PC-9 (cell line): ENCODE measurements around the gene UPB1. TPM values are rescaled to one million over a fixed set of nuclear protein-coding genes. Genes with fewer than 3 reads are reported as not detected.

Source experiments
- BruUV-seq: library from RNA; stranded (reverse); fragments of 400-500 nt; replicated peaks from 2 replicates; lab custom pipeline; 2021; lab: Mats Ljungman, UMichigan
- CTCF ChIA-PET: fragments of 300-600 bp; sonication (Branson Sonifier 250); formaldehyde crosslinking; loops from one replicate; lab custom pipeline; 2022; ENCODE audit warnings: antibody characterized with exemption; lab: Charles Lee
- POLR2A ChIA-PET: fragments of 300-600 bp; sonication (Branson Sonifier 250); formaldehyde crosslinking; loops from one replicate; lab custom pipeline; 2022; ENCODE audit warnings: antibody characterized with exemption; ENCODE audit not compliant: unreplicated experiment; lab: Charles Lee
- DNase-seq, 2 experiments: peaks; one replicate each; pipeline versions ENCODE4 v3.0.0 to v3.0.0-alpha.2; 2015 to 2022; ENCODE audit warnings: mixed read lengths in 1 of 2
- H2AFZ ChIP-seq: fragments of 200-600 bp; sonication (generic); 2 replicates; pipeline ENCODE4 v1.8.1; 2017; ENCODE audit warnings: antibody characterized with exemption
- H3F3A ChIP-seq: fragments of 200-600 bp; sonication (generic); 2 replicates; pipeline ENCODE4 v1.8.1; 2017; ENCODE audit warnings: antibody characterized with exemption, mild to moderate bottlenecking, low read depth; ENCODE audit not compliant: insufficient read depth
- H3K27ac ChIP-seq: fragments of 200-600 bp; sonication (generic); 2 replicates; pipeline ENCODE4 v1.6.1; 2016; ENCODE audit warnings: mixed run types
- H3K27me3 ChIP-seq: fragments of 200-600 bp; sonication (generic); 2 replicates; pipeline ENCODE4 v1.6.1; 2016; ENCODE audit warnings: low read depth, mixed run types; ENCODE audit not compliant: insufficient read depth
- H3K36me3 ChIP-seq: fragments of 200-600 bp; sonication (generic); 2 replicates; pipeline ENCODE4 v1.6.1; 2016; ENCODE audit warnings: low read depth, mixed run types
- H3K4me1 ChIP-seq: fragments of 200-600 bp; sonication (generic); replicated peaks from 2 replicates; pipeline ENCODE4 v1.6.1; 2016; ENCODE audit warnings: mixed run types; ENCODE audit not compliant: insufficient read depth
- H3K4me2 ChIP-seq: fragments of 200-600 bp; sonication (generic); 2 replicates; pipeline ENCODE4 v1.6.1; 2017; ENCODE audit warnings: mixed run types
- H3K4me3 ChIP-seq: fragments of 200-600 bp; sonication (generic); 2 replicates; pipeline ENCODE4 v1.6.1; 2016; ENCODE audit warnings: mixed run types
- H3K79me2 ChIP-seq: fragments of 200-600 bp; sonication (generic); 2 replicates; pipeline ENCODE4 v1.6.1; 2017; ENCODE audit warnings: low read depth, mixed run types
- H3K9me2 ChIP-seq: fragments of 200-600 bp; sonication (generic); 2 replicates; pipeline ENCODE4 v1.8.1; 2017; ENCODE audit warnings: mild to moderate bottlenecking; ENCODE audit not compliant: insufficient read depth
- H3K9me3 ChIP-seq: fragments of 200-600 bp; sonication (generic); 2 replicates; pipeline ENCODE4 v1.8.1; 2016; ENCODE audit warnings: low read depth; ENCODE audit not compliant: insufficient read depth
- H4K20me1 ChIP-seq: fragments of 200-600 bp; sonication (generic); 2 replicates; pipeline ENCODE4 v1.8.1; 2017; ENCODE audit not compliant: insufficient read depth
- CTCF ChIP-seq: fragments of 200-600 bp; sonication (generic); conservative IDR thresholded peaks from 2 replicates; pipeline ENCODE4 v1.6.1; 2017; ENCODE audit warnings: mixed run types, antibody characterized with exemption, mild to moderate bottlenecking, moderate library complexity
- EZH2 ChIP-seq: fragments of 200-600 bp; sonication (generic); IDR thresholded peaks from 2 replicates; pipeline ENCODE4 v1.8.0; 2017; ENCODE audit warnings: antibody characterized with exemption, low read depth
- intact Hi-C: fragments of 100-400 bp; cut with micrococcal nuclease; formaldehyde crosslinking; loops from one replicate; pipeline ENCODE4 v1.10.0; 2022; ENCODE audit not compliant: unreplicated experiment
- total RNA-seq: library from RNA; stranded (reverse); gene quantifications from 2 replicates; pipeline ENCODE4 v1.2.3, GENCODE V29; 2021

UPB1 gene
- total RNA-seq, 1 experiment from 2014 or later, result 0.17 TPM

GRCh38 chr22:24485170-24485569 is 10.0 kb upstream of the UPB1 start:
- Histone ChIP-seq H3K27me3 (no peaks in the 10 kb centered on the region), H3K9me2 (no peaks in the 10 kb centered on the region), H3K36me3 (no peaks in the 10 kb centered on the region), H3K79me2 (no peaks in the 10 kb centered on the region), H2AFZ (no peak overlapping the region), H4K20me1 (no peaks in the 10 kb centered on the region), H3K4me2 (no peak overlapping the region), H3K9me3 (no peaks in the 10 kb centered on the region), H3F3A (peaks cover 50% of the 10 kb centered on the region), H3K4me1 (peaks cover 72% of the 10 kb centered on the region), H3K4me3 (no peak overlapping the region), H3K27ac (no peak overlapping the region; the same call in 1 of the 2 replicates)
- no peak for DNase-seq
- ChIA-PET CTCF (no interaction called here), POLR2A (no interaction called here)
- TF ChIP-seq EZH2, result no peak
- TF ChIP-seq CTCF, result no peak
- no TSS peak for BruUV-seq
- intact Hi-C loops, result no loop called here

- intact Hi-C loops, result loop anchor here (1.0 kb wide), 1 partner anchor 18 kb away; no protein-coding TSS in a partner anchor
- Histone ChIP-seq H3F3A (peaks cover 50% of the 10 kb centered on the region), H3K79me2 (no peaks in the 10 kb centered on the region), H3K9me2 (no peaks in the 10 kb centered on the region), H3K36me3 (no peaks in the 10 kb centered on the region), H3K4me1 (peaks cover 72% of the 10 kb centered on the region), H3K9me3 (no peaks in the 10 kb centered on the region), H3K27me3 (no peaks in the 10 kb centered on the region), H3K4me2 (no peak overlapping the region), H4K20me1 (no peaks in the 10 kb centered on the region), H2AFZ (no peak overlapping the region), H3K27ac (peak overlapping the region; percentile 75), H3K4me3 (no peak overlapping the region)
- no TSS peak for BruUV-seq
- ChIA-PET CTCF (interaction anchor here (1.4 kb wide), 1 partner anchor 21 kb away, joined by 3 read pairs; no protein-coding TSS in a partner anchor), POLR2A (no interaction called here)
- no peak for TF ChIP-seq CTCF
- DNase-seq, result no peak
Observed at GRCh38 chr22:24485608-24486007, 9.5 kb upstream of the UPB1 start.

- Histone ChIP-seq H2AFZ (no peak overlapping the region), H3K4me3 (no peak overlapping the region), H3F3A (peaks cover 50% of the 10 kb centered on the region), H3K79me2 (no peaks in the 10 kb centered on the region), H3K27me3 (no peaks in the 10 kb centered on the region), H4K20me1 (no peaks in the 10 kb centered on the region), H3K4me2 (peak overlapping the region; percentile 49), H3K27ac (peak overlapping the region; percentile 75), H3K9me3 (no peaks in the 10 kb centered on the region), H3K9me2 (no peaks in the 10 kb centered on the region), H3K36me3 (no peaks in the 10 kb centered on the region), H3K4me1 (peaks cover 65% of the 10 kb centered on the region)
- CTCF ChIA-PET, result interaction anchor here (0.6 to 1.4 kb wide), 2 partner anchors 22 to 629 kb away, joined by 3 to 4 read pairs; partner anchors contain the start of gene SLC2A11
- BruUV-seq, result no TSS peak
- DNase-seq, result peak; percentile 34 to 97
- intact Hi-C loops, result loop anchor here (1.0 kb wide), 1 partner anchor 19 kb away; no protein-coding TSS in a partner anchor
- POLR2A ChIA-PET, result interaction anchor here (0.6 to 1.0 kb wide), 2 partner anchors 22 to 84 kb away, joined by 4 to 8 read pairs; no protein-coding TSS in a partner anchor
- TF ChIP-seq EZH2, result no peak
- TF ChIP-seq CTCF, result no peak
Observed at GRCh38 chr22:24486501-24486921, 8.6 kb upstream of the UPB1 start.
